Right lobe of liver (tissue), 6 donors: Measurements from ENCODE around the gene EDNRA. TPM values are rescaled to one million over a fixed set of nuclear protein-coding genes. Genes with fewer than 3 reads are reported as not detected.

ENCODE experiments used
- ATAC-seq, 4 donors: fragments of 200-7000 bp; cut with Tn5 transposase; one replicate each; pipeline ENCODE4 v1.9.1; 2020; ENCODE audit warnings: mild to moderate bottlenecking in 4 of 4, moderate library complexity in 4 of 4
- DNase-seq, 3 donors: peaks; one replicate each; pipeline ENCODE4 v3.0.0-alpha.2; 2020
- H3K27ac ChIP-seq, 3 donors: fragments of 200-600 bp; one replicate each; pipeline ENCODE4 v1.8.0; 2022
- H3K27me3 ChIP-seq, 2 donors: fragments of 200-600 bp; one replicate each; pipeline ENCODE4 v1.8.0; 2022
- H3K36me3 ChIP-seq, 4 donors: fragments of 200-600 bp; sonication (generic) in 1 of 4; one replicate each; pipeline versions ENCODE4 v1.5.1 to v1.8.0; 2017 to 2022; ENCODE audit warnings: control low read depth in 1 of 4
- H3K4me1 ChIP-seq, 4 donors: fragments of 200-600 bp; sonication (generic) in 1 of 4; one replicate each; pipeline versions ENCODE4 v1.5.1 to v1.8.0; 2017 to 2022; ENCODE audit warnings: control low read depth in 1 of 4
- H3K4me3 ChIP-seq, 3 donors: fragments of 200-600 bp; one replicate each; pipeline ENCODE4 v1.8.0; 2022
- H3K9me3 ChIP-seq, 4 donors: fragments of 200-600 bp; sonication (generic) in 1 of 4; one replicate each; pipeline versions ENCODE4 v1.5.1 to v1.8.0; 2017 to 2022; ENCODE audit warnings: control low read depth in 1 of 4
- CTCF ChIP-seq, 4 donors: fragments of 200-600 bp in 3 of 4; fragments of 450-650 bp in 1 of 4; IDR thresholded peaks; one replicate each; pipeline versions ENCODE4 v1.5.1 to v1.8.0; 2016 to 2022; ENCODE audit warnings: antibody characterized with exemption in 4 of 4, mild to moderate bottlenecking in 2 of 4
- POLR2A ChIP-seq: fragments of 450-650 bp; IDR thresholded peaks from one replicate; pipeline ENCODE4 v1.6.1; 2017; ENCODE audit warnings: antibody characterized with exemption, mild to moderate bottlenecking
- WGBS: methylation state at CpG from one replicate; pipeline ENCODE4 v1.1.6; 2018; ENCODE audit warnings: low coverage, low lambda C conversion rate; ENCODE audit not compliant: insufficient coverage; ENCODE audit errors: missing lambda C conversion rate; 5-methylcytosine and 5-hydroxymethylcytosine counted together
- intact Hi-C, 2 donors: fragments of 100-400 bp; cut with DNase I; formaldehyde crosslinking; loops; one replicate each; pipeline versions ENCODE4 v1.11.2 to v1.14.1; 2022
- total RNA-seq, 6 experiments: library from RNA; depleted of rRNA in 2 of 6; stranded (reverse); fragments of >200 nt in 2 of 6; fragmentation: NEBNext Ultra II Directional in 3 of 6; extraction: Animal tissue kit (Norgen Biotek cat#: 25700) in 3 of 6; gene quantifications; one replicate each; pipeline versions ENCODE4 v1.1.0 to v1.2.4, GENCODE V29; 2016 to 2023
- donor health status: DM: no; HTN: yes; CAD: no.
- donor health status: DM: no; HTN: no; CAD: no.
- donor health status: DM: no; HTN: no; CAD: no.
- donor health status: DM: no; HTN: yes; CAD: no.
- donor health status: DM: no; HTN: yes; CAD: no.

EDNRA gene
- total RNA-seq, 6 experiments from 2014 or later, result 0.61 to 1.2 (median 0.92) TPM

GRCh38 chr4:147535124-147535523, 54.2 kb downstream of the EDNRA start:
- WGBS, result 44% methylated on average over 6 of the region's 6 CpGs

DNA sequence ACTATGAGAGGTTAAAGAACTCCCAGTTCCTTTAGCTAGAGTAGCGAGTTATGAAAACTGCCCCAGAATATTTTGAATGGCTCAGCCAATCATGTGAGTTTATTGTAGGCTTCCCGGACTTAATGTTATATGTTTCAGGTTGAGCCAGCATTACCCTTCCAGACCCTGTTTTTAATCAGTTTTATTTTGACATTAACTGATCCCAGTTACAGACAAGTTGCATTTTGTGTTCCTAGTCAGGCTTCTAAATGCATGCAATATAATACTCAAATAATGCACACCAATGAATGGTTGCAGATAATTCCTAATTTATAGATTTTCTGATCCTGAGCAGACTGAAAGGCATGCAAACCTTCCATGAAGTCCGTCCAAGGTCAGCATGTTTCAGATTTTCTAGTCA, 57.8 kb downstream of the EDNRA start:
- no peaks in the 10 kb centered on the region for H3K27me3 ChIP-seq
- H3K9me3 ChIP-seq, result no peaks in the 10 kb centered on the region
- no peak overlapping the region for H3K27ac ChIP-seq
- 53% methylated on average over 3 of the region's 3 CpGs for WGBS
- H3K36me3 ChIP-seq, result no peaks in the 10 kb centered on the region
- no peaks in the 10 kb centered on the region for H3K4me1 ChIP-seq
- no peak for DNase-seq
- no peak for TF ChIP-seq CTCF (IDR thresholded peaks at IDR 0.05)
- no peak for TF ChIP-seq POLR2A
- no peak for ATAC-seq
- H3K4me3 ChIP-seq, result no peak overlapping the region
- intact Hi-C loops, result no loop called here

More at GRCh38 chr4:147535124-147535523, 54.2 kb downstream of the EDNRA start:
- Histone ChIP-seq H3K36me3 (no peaks in the 10 kb centered on the region), H3K9me3 (no peaks in the 10 kb centered on the region), H3K4me1 (no peaks in the 10 kb centered on the region), H3K27ac (no peak overlapping the region), H3K4me3 (no peak overlapping the region), H3K27me3 (no peaks in the 10 kb centered on the region)
- no peak for ATAC-seq
- no peak for TF ChIP-seq CTCF (IDR thresholded peaks at IDR 0.05)
- TF ChIP-seq POLR2A, result no peak
- intact Hi-C loops, result no loop called here
- DNase-seq, result no peak

- no peak for DNase-seq
- H3K27me3 ChIP-seq, result no peaks in the 10 kb centered on the region
- TF ChIP-seq POLR2A, result no peak
- TF ChIP-seq CTCF (IDR thresholded peaks at IDR 0.05), result no peak
- H3K4me3 ChIP-seq, result no peak overlapping the region
- H3K4me1 ChIP-seq, result no peaks in the 10 kb centered on the region
- intact Hi-C loops, result no loop called here
- no peak for ATAC-seq
- H3K36me3 ChIP-seq, result no peaks in the 10 kb centered on the region
- H3K9me3 ChIP-seq, result no peaks in the 10 kb centered on the region
- 37% methylated on average over 4 of the region's 4 CpGs for WGBS
- H3K27ac ChIP-seq, result no peak overlapping the region
Measured at GRCh38 chr4:147539959-147540358, 59.1 kb downstream of the EDNRA start.

GRCh38 chr4:147542229-147542990, 61.5 kb downstream of the EDNRA start:
- no peak for TF ChIP-seq POLR2A
- TF ChIP-seq CTCF (IDR thresholded peaks at IDR 0.05), result no peak
- no peaks in the 10 kb centered on the region for H3K9me3 ChIP-seq
- H3K27me3 ChIP-seq, result no peaks in the 10 kb centered on the region
- no peak overlapping the region for H3K27ac ChIP-seq
- no peaks in the 10 kb centered on the region for H3K36me3 ChIP-seq
- DNase-seq (no peak), ATAC-seq (no peak)
- H3K4me3 ChIP-seq, result no peak overlapping the region
- 76% methylated on average over 6 of the region's 17 CpGs for WGBS
- intact Hi-C loops, result no loop called here
- no peaks in the 10 kb centered on the region for H3K4me1 ChIP-seq
